K562 treated with DMSO at 1 percent for 48 hours (cell line): ENCODE measurements around the gene PARP1. TPM values are rescaled to one million over a fixed set of nuclear protein-coding genes. Genes with fewer than 3 reads are reported as not detected.

Source experiments
- total RNA-seq: library from RNA; unstranded; fragments of 300-600 nt; gene quantifications from 2 replicates; pipeline ENCODE4 v1.2.3, GENCODE V29; 2022; ENCODE audit warnings: low replicate concordance; ENCODE audit errors: extremely low read depth

The PARP1 gene
- total RNA-seq = not detected in 2 replicates

DNA sequence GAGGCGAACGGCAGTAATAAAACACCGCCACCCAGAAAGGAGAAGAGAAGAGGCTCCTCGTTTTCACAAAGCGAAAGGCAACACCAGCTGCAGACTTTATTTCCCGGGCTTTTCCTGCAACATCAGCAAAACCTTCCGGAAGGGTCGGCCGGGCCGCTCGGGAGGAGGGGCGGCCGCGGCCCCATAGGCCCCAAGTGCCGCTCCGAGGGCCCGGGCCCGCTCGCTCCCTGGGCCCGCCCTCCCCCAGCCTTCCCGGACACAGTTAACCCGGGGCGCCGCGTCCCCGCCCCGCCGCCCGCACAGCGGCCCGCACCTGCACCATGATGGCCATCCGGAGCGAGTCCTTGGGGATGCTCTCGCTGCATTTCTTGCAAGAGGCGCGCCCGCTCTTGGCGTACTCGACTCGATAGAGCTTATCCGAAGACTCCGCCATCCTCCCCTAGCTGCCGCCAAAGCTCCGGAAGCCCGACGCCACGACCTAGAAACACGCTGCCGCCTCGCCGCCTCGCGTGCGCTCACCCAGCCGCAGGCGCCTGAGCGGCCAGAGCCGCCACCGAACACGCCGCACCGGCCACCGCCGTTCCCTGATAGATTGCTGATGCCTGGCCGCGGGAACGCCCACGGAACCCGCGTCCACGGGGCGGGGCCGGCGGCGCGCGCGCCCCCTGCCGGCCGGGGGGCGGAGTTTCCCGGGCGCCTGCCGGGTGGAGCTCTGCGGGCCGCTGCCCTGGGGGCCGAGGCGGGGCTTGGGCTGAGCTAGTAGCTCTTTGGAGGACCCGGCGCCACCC lies at the start of gene PARP1:
Gene PARP1, minus strand, starts transcription at position 597 of the 788 bp plus-strand sequence. Its CDS starts 164 bp downstream, at position 433.

Other genes starting within 250 kb of the PARP1 start
- not detected in 2 replicates for gene ACBD3, start 221.4 kb downstream of the PARP1 start, total RNA-seq
- not detected in 2 replicates for gene MIXL1, start 184.4 kb downstream of the PARP1 start, total RNA-seq
- not detected in 2 replicates for gene LIN9, start 98.9 kb downstream of the PARP1 start, total RNA-seq
- not detected in 2 replicates for gene STUM, start 140.7 kb upstream of the PARP1 start, total RNA-seq